Measurements from ENCODE around the gene RAI1. TPM values are rescaled to one million over a fixed set of nuclear protein-coding genes. Genes with fewer than 3 reads are reported as not detected.

RAI1 gene
- total RNA-seq, 2 experiments from 2014 or later = 17.1 to 49.4 TPM

GRCh38 chr17:17671369-17672129, 9.7 kb upstream of the RAI1 start:
- Histone ChIP-seq H3K4me2 (ENCODE audit: low read length) (peak overlapping the region; percentile 68; the same call in 1 of the 2 replicates), H3K9me2 (ENCODE audit: insufficient read depth, low read length) (no peaks in the 10 kb centered on the region), H3K36me3 (ENCODE audit: insufficient read depth, low read length) (no peaks in the 10 kb centered on the region), H3K4me1 (ENCODE audit: insufficient read depth, low read length, poor library complexity, severe bottlenecking) (peaks cover 84% of the 10 kb centered on the region), H2AFZ (ENCODE audit: low read length) (no peak overlapping the region), H3K9me3 (ENCODE audit: low read length) (no peaks in the 10 kb centered on the region), H3K27ac (ENCODE audit: low read depth, low read length, poor library complexity, severe bottlenecking) (no peak overlapping the region), H4K20me1 (ENCODE audit: insufficient read depth, low read length) (no peaks in the 10 kb centered on the region), H3K79me2 (ENCODE audit: insufficient read depth, low read depth, low read length) (no peaks in the 10 kb centered on the region), H3K4me3 (ENCODE audit: low read depth, low read length, poor library complexity, severe bottlenecking) (no peak overlapping the region)
- intact Hi-C loops (cut with micrococcal nuclease; ENCODE audit: unreplicated experiment) = no loop called here
- no TSS peak for BruUV-seq (replicated peaks)
- POLR2A ChIA-PET = interaction anchor here (0.6 to 1.3 kb wide), 3 partner anchors 12 to 84 kb away, joined by 3 read pairs; no protein-coding TSS in a partner anchor
- no peak for DNase-seq (ENCODE audit: low spot score)
- CTCF ChIA-PET (ENCODE audit: unreplicated experiment) = no interaction called here
- no peak for TF ChIP-seq EZH2phosphoT487 (IDR thresholded peaks at IDR 0.05; ENCODE audit: borderline replicate concordance, low read depth, low read length)
- TF ChIP-seq, protein P1, sequence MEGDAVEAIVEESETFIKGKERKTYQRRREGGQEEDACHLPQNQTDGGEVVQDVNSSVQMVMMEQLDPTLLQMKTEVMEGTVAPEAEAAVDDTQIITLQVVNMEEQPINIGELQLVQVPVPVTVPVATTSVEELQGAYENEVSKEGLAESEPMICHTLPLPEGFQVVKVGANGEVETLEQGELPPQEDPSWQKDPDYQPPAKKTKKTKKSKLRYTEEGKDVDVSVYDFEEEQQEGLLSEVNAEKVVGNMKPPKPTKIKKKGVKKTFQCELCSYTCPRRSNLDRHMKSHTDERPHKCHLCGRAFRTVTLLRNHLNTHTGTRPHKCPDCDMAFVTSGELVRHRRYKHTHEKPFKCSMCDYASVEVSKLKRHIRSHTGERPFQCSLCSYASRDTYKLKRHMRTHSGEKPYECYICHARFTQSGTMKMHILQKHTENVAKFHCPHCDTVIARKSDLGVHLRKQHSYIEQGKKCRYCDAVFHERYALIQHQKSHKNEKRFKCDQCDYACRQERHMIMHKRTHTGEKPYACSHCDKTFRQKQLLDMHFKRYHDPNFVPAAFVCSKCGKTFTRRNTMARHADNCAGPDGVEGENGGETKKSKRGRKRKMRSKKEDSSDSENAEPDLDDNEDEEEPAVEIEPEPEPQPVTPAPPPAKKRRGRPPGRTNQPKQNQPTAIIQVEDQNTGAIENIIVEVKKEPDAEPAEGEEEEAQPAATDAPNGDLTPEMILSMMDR (conservative IDR thresholded peaks at IDR 0.05; ENCODE audit: low read length) = no peak

DNA sequence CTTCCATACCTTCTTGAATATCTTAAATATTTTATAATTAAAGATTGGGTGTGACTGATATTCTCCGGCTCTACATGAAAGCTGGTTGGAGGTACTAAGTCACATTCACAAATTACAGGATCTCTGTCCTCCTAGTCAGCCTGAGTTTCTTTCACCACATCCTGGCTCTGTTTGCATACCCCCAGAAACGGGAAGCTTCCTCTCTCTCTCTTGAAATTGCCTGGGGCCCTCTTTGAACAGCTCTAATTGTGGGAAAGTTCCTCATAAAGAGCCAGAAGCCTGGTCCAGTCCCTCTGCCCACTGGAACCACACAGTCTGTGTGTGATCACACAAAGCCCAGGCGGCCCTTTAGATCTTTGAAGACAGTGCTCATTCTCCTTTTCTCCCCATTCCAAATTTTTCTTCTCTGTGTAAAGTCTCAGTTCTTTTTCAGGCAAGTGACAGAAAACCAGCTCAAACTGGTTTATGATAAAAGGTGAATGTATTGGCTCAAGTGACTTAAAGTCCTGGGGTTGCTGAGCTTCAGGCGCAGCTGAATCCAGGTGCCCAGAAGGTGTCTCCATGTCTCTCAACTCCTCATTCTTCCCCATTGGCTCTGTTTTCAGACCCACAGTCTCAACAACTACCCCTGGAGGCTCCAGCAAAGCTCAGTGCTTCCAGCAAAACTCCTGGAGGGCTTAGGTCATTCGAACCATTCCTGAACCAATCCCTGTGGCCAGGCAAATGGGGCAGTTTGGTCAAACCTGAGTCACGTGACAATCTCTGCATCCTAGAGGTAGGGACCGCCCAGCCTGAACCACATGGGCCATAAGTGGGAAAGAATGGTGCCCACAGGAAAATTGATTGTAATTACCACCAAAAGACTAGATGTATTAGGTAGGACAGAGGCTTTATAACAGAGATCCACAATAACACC, 8.5 kb upstream of the RAI1 start:
- H3K9me2 ChIP-seq (ENCODE audit: insufficient read depth, low read length) = no peaks in the 10 kb centered on the region
- H4K20me1 ChIP-seq (ENCODE audit: insufficient read depth, low read length) = no peaks in the 10 kb centered on the region
- POLR2A ChIA-PET = interaction anchor here (0.6 to 1.3 kb wide), 4 partner anchors 8 to 85 kb away, joined by 3 read pairs; no protein-coding TSS in a partner anchor
- peak; percentile 66 for DNase-seq (ENCODE audit: low spot score)
- peak overlapping the region; percentile 68 for H3K4me2 ChIP-seq (ENCODE audit: low read length)
- peaks cover 83% of the 10 kb centered on the region for H3K4me1 ChIP-seq (ENCODE audit: insufficient read depth, low read length, poor library complexity, severe bottlenecking)
- TF ChIP-seq, protein P1 (conservative IDR thresholded peaks at IDR 0.05; ENCODE audit: low read length) = no peak
- no peak for TF ChIP-seq EZH2phosphoT487 (IDR thresholded peaks at IDR 0.05; ENCODE audit: borderline replicate concordance, low read depth, low read length)
- H2AFZ ChIP-seq (ENCODE audit: low read length) = peak overlapping the region; percentile 54; the same call in 1 of the 2 replicates
- CTCF ChIA-PET (ENCODE audit: unreplicated experiment) = interaction anchor here (0.6 to 0.7 kb wide), 2 partner anchors 9 to 11 kb away, joined by 4 to 5 read pairs; no protein-coding TSS in a partner anchor
- no peaks in the 10 kb centered on the region for H3K9me3 ChIP-seq (ENCODE audit: low read length)
- intact Hi-C loops (cut with micrococcal nuclease; ENCODE audit: unreplicated experiment) = no loop called here
- H3K4me3 ChIP-seq (ENCODE audit: low read depth, low read length, poor library complexity, severe bottlenecking) = peak overlapping the region; percentile 16
- peak overlapping the region; percentile 42 for H3K27ac ChIP-seq (ENCODE audit: low read depth, low read length, poor library complexity, severe bottlenecking)
- H3K36me3 ChIP-seq (ENCODE audit: insufficient read depth, low read length) = no peaks in the 10 kb centered on the region
- H3K79me2 ChIP-seq (ENCODE audit: insufficient read depth, low read depth, low read length) = no peaks in the 10 kb centered on the region
- no TSS peak for BruUV-seq (replicated peaks)

Data from OCI-LY7 (cell line).